HEK293 (cell line): Measurements from ENCODE around the gene CTTN.

Source experiments
- CTCF ChIA-PET: fragments of 350-600 bp; formaldehyde crosslinking; extraction: SDS; loops from one replicate; lab custom pipeline; 2021; ENCODE audit warnings: antibody characterized with exemption; lab: Yijun Ruan, JAX
- POLR2A ChIA-PET: fragments of 300-600 bp; formaldehyde crosslinking; extraction: SDS; loops from one replicate; lab custom pipeline; 2020; ENCODE audit warnings: antibody characterized with exemption, inconsistent platforms; lab: Yijun Ruan, JAX
- H3K27ac ChIP-seq: fragments of 200-500 bp; sonication (Bioruptor generic); 2 replicates; pipeline ENCODE4 v1.5.1; 2014; ENCODE audit warnings: low read depth, low read length, control low read depth, inconsistent platforms; ENCODE audit errors: extremely low read depth
- H3K36me3 ChIP-seq, 2 experiments: fragments of 200-500 bp in 1 of 2; sonication (Bioruptor generic) in 1 of 2; 1 replicate in 1 of 2; 2 replicates in 1 of 2; pipeline ENCODE4 v1.5.1; 2014 to 2017; ENCODE audit warnings: inconsistent platforms in 2 of 2, low read length in 2 of 2; ENCODE audit not compliant: control insufficient read depth in 2 of 2, insufficient read depth in 1 of 2
- H3K4me1 ChIP-seq: fragments of 200-500 bp; sonication (Bioruptor generic); 2 replicates; pipeline ENCODE4 v1.5.1; 2014; ENCODE audit warnings: mild to moderate bottlenecking, low read length, inconsistent platforms; ENCODE audit not compliant: control insufficient read depth, insufficient read depth
- H3K4me3 ChIP-seq: 2 replicates; pipeline ENCODE4 v1.5.1; 2011; ENCODE audit warnings: low read depth, mild to moderate bottlenecking, control low read depth, low read length, moderate library complexity
- H3K9me3 ChIP-seq: fragments of 200-500 bp; sonication (Bioruptor generic); 2 replicates; pipeline ENCODE4 v1.5.1; 2014; ENCODE audit warnings: low read depth, low read length, inconsistent platforms; ENCODE audit not compliant: control insufficient read depth, insufficient read depth
- EGR2 ChIP-seq: fragments of 450-650 bp; formaldehyde crosslinking; IDR thresholded peaks from 2 replicates; pipeline ENCODE4 v1.5.1; 2016; ENCODE audit warnings: low read depth, missing biosample characterization, missing genetic modification characterization
- GFI1B ChIP-seq: fragments of 450-650 bp; formaldehyde crosslinking; IDR thresholded peaks from 2 replicates; pipeline ENCODE4 v1.5.1; 2016; ENCODE audit warnings: missing biosample characterization, missing genetic modification characterization
- GLI4 ChIP-seq: fragments of 450-650 bp; formaldehyde crosslinking; IDR thresholded peaks from 2 replicates; pipeline ENCODE4 v1.5.1; 2016; ENCODE audit warnings: missing biosample characterization, missing genetic modification characterization
- HOXC10 ChIP-seq: sonication (generic); formaldehyde crosslinking; IDR thresholded peaks from 2 replicates; pipeline ENCODE4 v1.8.1; 2023; ENCODE audit warnings: mild to moderate bottlenecking, missing genetic modification reagents
- INSM2 ChIP-seq: fragments of 450-650 bp; formaldehyde crosslinking; IDR thresholded peaks from 2 replicates; pipeline ENCODE4 v1.5.1; 2016; ENCODE audit warnings: missing biosample characterization, missing genetic modification characterization
- KLF1 ChIP-seq: fragments of 450-650 bp; formaldehyde crosslinking; IDR thresholded peaks from 2 replicates; pipeline ENCODE4 v1.5.1; 2016; ENCODE audit warnings: missing biosample characterization, missing genetic modification characterization
- SETDB1 ChIP-seq: IDR thresholded peaks from one replicate; pipeline ENCODE4 v1.6.1; 2017; ENCODE audit warnings: mild to moderate bottlenecking, low read length, moderate library complexity, mixed read lengths; ENCODE audit not compliant: insufficient read length
- SP2 ChIP-seq: fragments of 450-650 bp; formaldehyde crosslinking; IDR thresholded peaks from 2 replicates; pipeline ENCODE4 v1.5.1; 2016; ENCODE audit warnings: missing biosample characterization, missing genetic modification characterization
- ZBTB10 ChIP-seq: fragments of 450-650 bp; formaldehyde crosslinking; IDR thresholded peaks from 2 replicates; pipeline ENCODE4 v1.5.1; 2016; ENCODE audit warnings: missing biosample characterization, missing genetic modification characterization
- ZBTB11 ChIP-seq: fragments of 450-650 bp; formaldehyde crosslinking; conservative IDR thresholded peaks from 2 replicates; pipeline ENCODE4 v1.5.1; 2016; ENCODE audit warnings: low read depth, missing biosample characterization, missing genetic modification characterization
- ZNF184 ChIP-seq: fragments of 450-650 bp; IDR thresholded peaks from 2 replicates; pipeline ENCODE4 v1.5.1; 2018; ENCODE audit warnings: missing biosample characterization, mild to moderate bottlenecking, missing genetic modification characterization
- ZNF2 ChIP-seq: fragments of 450-650 bp; formaldehyde crosslinking; IDR thresholded peaks from 2 replicates; pipeline ENCODE4 v1.5.1; 2016; ENCODE audit warnings: missing biosample characterization, missing genetic modification characterization
- ZNF350 ChIP-seq: fragments of 450-650 bp; formaldehyde crosslinking; IDR thresholded peaks from 2 replicates; pipeline ENCODE4 v1.5.0; 2017; ENCODE audit warnings: missing biosample characterization, mild to moderate bottlenecking, missing genetic modification characterization
- ZNF394 ChIP-seq: fragments of 450-650 bp; formaldehyde crosslinking; IDR thresholded peaks from 2 replicates; pipeline ENCODE4 v1.5.1; 2016; ENCODE audit warnings: missing biosample characterization, missing genetic modification characterization, mild to moderate bottlenecking, moderate library complexity, borderline replicate concordance
- ZNF548 ChIP-seq: fragments of 450-650 bp; formaldehyde crosslinking; IDR thresholded peaks from 2 replicates; pipeline ENCODE4 v1.5.1; 2016; ENCODE audit warnings: missing biosample characterization, missing genetic modification characterization
- ZNF560 ChIP-seq: fragments of 450-650 bp; formaldehyde crosslinking; IDR thresholded peaks from 2 replicates; pipeline ENCODE4 v1.5.1; 2017; ENCODE audit warnings: missing biosample characterization, missing genetic modification characterization, borderline replicate concordance
- ZNF701 ChIP-seq: fragments of 450-650 bp; formaldehyde crosslinking; IDR thresholded peaks from 2 replicates; pipeline ENCODE4 v1.5.1; 2016; ENCODE audit warnings: missing biosample characterization, missing genetic modification characterization
- ZNF768 ChIP-seq: fragments of 450-650 bp; formaldehyde crosslinking; IDR thresholded peaks from 2 replicates; pipeline ENCODE4 v1.5.1; 2018; ENCODE audit warnings: missing biosample characterization, mild to moderate bottlenecking, missing genetic modification characterization
- ZNF791 ChIP-seq: fragments of 450-650 bp; formaldehyde crosslinking; IDR thresholded peaks from 2 replicates; pipeline ENCODE4 v1.5.1; 2016; ENCODE audit warnings: missing biosample characterization, missing genetic modification characterization
- TF ChIP-seq, protein P1 (sequence below): fragments of 450-650 bp; formaldehyde crosslinking; IDR thresholded peaks from 2 replicates; pipeline ENCODE4 v1.5.1; 2016; ENCODE audit warnings: missing biosample characterization, missing genetic modification characterization, low read depth

The CTTN gene

DNA sequence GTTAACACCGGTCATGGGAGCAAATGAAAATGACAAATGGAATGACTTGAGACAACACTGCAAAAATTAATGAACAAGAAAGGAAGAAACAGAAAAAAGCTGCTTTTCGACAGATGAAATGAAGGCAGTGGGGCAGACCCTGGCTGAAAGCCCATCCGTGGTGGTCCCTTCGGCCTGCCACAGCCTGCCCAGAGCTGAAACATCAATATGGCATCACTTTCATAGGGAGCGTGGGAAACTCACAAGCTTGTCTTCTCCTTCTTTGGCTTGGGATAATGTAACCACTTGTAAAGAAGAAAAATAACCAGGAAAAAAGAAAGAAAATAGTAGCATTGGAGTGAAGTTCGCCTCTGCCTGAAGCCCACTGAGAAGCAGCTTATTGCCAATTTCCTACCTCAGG lies 78.8 kb downstream of the CTTN start (continued):
- TF ChIP-seq ZBTB10 (tag by site-specific recombination) (no peak), ZNF791 (no peak)

DNA sequence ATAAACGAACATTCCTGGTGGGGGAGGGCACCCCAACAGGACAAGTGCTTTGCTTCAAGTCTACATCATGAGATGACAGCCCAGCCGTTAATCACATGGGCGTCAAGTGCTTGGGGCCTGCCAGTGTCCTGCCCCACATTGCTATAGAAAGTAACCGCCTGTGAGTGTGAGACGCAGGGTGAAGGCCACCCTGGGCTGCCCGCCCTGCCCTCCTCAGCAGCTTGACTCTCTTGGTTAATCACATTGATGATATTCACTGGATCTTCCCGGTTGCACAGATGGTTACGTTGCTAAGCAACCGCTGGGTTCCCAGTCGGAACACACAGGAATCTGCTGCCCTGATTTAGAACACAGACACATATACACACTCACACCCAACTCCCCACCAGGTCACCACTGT lies 79.3 kb downstream of the CTTN start:
- no peaks in the 10 kb centered on the region for H3K4me1 ChIP-seq
- no peak overlapping the region for H3K4me3 ChIP-seq
- TF ChIP-seq ZNF184 (tag by site-specific recombination) = no peak
- no peak for TF ChIP-seq SETDB1
- no peak for TF ChIP-seq ZNF548 (tag by site-specific recombination)
- TF ChIP-seq HOXC10 (CRISPR knock-in tag) = no peak
- TF ChIP-seq GFI1B (tag by site-specific recombination) = no peak
- TF ChIP-seq ZNF768 (tag by site-specific recombination) = no peak
- H3K36me3 ChIP-seq = no peaks in the 10 kb centered on the region
- ChIA-PET POLR2A (no interaction called here), CTCF (no interaction called here)
- H3K27ac ChIP-seq = no peak overlapping the region
- H3K9me3 ChIP-seq = no peaks in the 10 kb centered on the region

DNA sequence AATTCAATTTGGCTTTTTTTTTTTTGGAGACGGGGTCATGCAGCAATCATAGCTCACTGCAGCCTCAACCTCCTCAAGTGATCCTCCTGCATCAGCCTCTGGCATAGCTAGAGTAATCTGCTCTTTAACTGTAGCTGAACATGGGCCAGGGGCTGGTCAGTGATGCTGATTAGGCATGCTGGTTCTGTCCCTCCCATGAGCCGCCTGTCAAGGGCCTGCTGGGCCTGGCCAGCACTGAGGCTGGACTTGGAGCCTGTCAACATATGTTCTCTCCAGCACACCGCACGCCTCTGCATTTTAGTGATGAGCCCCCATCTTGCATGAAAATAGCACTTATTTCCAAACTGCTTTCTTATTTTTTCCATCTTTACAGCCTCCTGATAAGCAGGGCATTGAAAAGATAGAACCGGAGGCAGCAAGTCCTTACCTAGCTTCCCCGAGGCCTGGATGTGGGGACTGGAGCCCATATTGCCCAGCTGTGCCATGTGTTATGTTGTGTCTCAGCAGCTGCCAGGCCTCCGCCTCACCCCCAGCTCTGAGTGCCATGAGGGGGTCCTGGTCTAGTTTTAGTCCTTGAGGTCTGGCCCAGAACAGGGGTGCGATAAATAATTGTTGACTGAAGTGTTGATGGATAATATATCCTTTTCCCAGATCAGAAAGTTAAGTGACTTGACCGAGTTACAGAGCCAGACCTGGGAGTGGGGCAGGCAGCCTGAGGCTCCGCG lies 80.0 kb downstream of the CTTN start:
- TF ChIP-seq ZNF768 (tag by site-specific recombination) (no peak), ZNF701 (tag by site-specific recombination) (no peak), ZNF2 (tag by site-specific recombination) (no peak), ZBTB11 (tag by site-specific recombination) (no peak), ZNF560 (tag by site-specific recombination) (no peak), INSM2 (tag by site-specific recombination) (no peak), KLF1 (tag by site-specific recombination) (no peak), ZNF394 (tag by site-specific recombination) (no peak), EGR2 (tag by site-specific recombination) (no peak), ZNF350 (tag by site-specific recombination) (no peak), SP2 (no peak), GLI4 (no peak)
- TF ChIP-seq, protein P1, sequence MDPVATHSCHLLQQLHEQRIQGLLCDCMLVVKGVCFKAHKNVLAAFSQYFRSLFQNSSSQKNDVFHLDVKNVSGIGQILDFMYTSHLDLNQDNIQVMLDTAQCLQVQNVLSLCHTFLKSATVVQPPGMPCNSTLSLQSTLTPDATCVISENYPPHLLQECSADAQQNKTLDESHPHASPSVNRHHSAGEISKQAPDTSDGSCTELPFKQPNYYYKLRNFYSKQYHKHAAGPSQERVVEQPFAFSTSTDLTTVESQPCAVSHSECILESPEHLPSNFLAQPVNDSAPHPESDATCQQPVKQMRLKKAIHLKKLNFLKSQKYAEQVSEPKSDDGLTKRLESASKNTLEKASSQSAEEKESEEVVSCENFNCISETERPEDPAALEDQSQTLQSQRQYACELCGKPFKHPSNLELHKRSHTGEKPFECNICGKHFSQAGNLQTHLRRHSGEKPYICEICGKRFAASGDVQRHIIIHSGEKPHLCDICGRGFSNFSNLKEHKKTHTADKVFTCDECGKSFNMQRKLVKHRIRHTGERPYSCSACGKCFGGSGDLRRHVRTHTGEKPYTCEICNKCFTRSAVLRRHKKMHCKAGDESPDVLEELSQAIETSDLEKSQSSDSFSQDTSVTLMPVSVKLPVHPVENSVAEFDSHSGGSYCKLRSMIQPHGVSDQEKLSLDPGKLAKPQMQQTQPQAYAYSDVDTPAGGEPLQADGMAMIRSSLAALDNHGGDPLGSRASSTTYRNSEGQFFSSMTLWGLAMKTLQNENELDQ (tag by site-specific recombination) = no peak
- Histone ChIP-seq H3K36me3 (no peaks in the 10 kb centered on the region), H3K9me3 (no peaks in the 10 kb centered on the region), H3K4me1 (no peaks in the 10 kb centered on the region), H3K4me3 (no peak overlapping the region), H3K27ac (no peak overlapping the region)
- ChIA-PET CTCF (interaction anchor here (1.1 kb wide), 1 partner anchor 9 kb away, joined by 4 read pairs; no protein-coding TSS in a partner anchor), POLR2A (no interaction called here)
